Parathyroid adenoma (tissue), 2 donors: ENCODE measurements around the gene ZFP62.

Experiments used
- H2AFZ ChIP-seq: fragments of 300-600 bp; sonication (generic); one replicate; pipeline ENCODE4 v1.7.0; 2017; ENCODE audit warnings: antibody characterized with exemption, mild to moderate bottlenecking
- H3K27ac ChIP-seq: fragments of 300-600 bp; sonication (generic); one replicate; pipeline ENCODE4 v1.7.0; 2017
- H3K27me3 ChIP-seq: fragments of 300-600 bp; sonication (generic); one replicate; pipeline ENCODE4 v1.7.0; 2017; ENCODE audit warnings: low read length; ENCODE audit not compliant: control insufficient read depth, insufficient read depth
- H3K36me3 ChIP-seq: fragments of 300-600 bp; sonication (generic); one replicate; pipeline ENCODE4 v1.7.0; 2017; ENCODE audit warnings: low read length; ENCODE audit not compliant: control insufficient read depth, insufficient read depth
- H3K4me1 ChIP-seq: fragments of 300-600 bp; sonication (generic); one replicate; pipeline ENCODE4 v1.7.0; 2017; ENCODE audit warnings: control low read depth
- H3K4me2 ChIP-seq: fragments of 300-600 bp; sonication (generic); one replicate; pipeline ENCODE4 v1.7.0; 2017; ENCODE audit warnings: low read length
- H3K4me3 ChIP-seq: fragments of 300-600 bp; sonication (generic); one replicate; pipeline ENCODE4 v1.7.0; 2017; ENCODE audit warnings: low read depth, low read length
- H3K79me2 ChIP-seq: fragments of 300-600 bp; sonication (generic); one replicate; pipeline ENCODE4 v1.7.0; 2017; ENCODE audit warnings: control low read depth
- H3K9ac ChIP-seq: fragments of 300-600 bp; sonication (generic); one replicate; pipeline ENCODE4 v1.7.0; 2017; ENCODE audit warnings: mild to moderate bottlenecking
- H3K9me3 ChIP-seq: fragments of 300-600 bp; sonication (generic); one replicate; pipeline ENCODE4 v1.7.0; 2017; ENCODE audit warnings: low read length; ENCODE audit not compliant: control insufficient read depth
- CTCF ChIP-seq: fragments of 300-600 bp; sonication (generic); IDR thresholded peaks from one replicate; pipeline ENCODE4 v1.7.0; 2017; ENCODE audit warnings: antibody characterized with exemption, mild to moderate bottlenecking
- donor health status: primary hyperparathyroidism.

ZFP62 gene

GRCh38 chr5:180810959-180811622, 50.0 kb downstream of the ZFP62 start:
- Histone ChIP-seq H3K27ac (peak overlapping the region; percentile 98), H3K4me2 (peak overlapping the region; percentile 71), H3K27me3 (no peaks in the 10 kb centered on the region), H3K9me3 (no peaks in the 10 kb centered on the region), H3K79me2 (peaks cover 9% of the 10 kb centered on the region), H3K4me1 (peaks cover 22% of the 10 kb centered on the region), H3K9ac (peak overlapping the region; percentile 55), H2AFZ (peak overlapping the region; percentile 97), H3K4me3 (peak overlapping the region; percentile 89), H3K36me3 (no peaks in the 10 kb centered on the region)
- TF ChIP-seq CTCF = peak; percentile 1

DNA sequence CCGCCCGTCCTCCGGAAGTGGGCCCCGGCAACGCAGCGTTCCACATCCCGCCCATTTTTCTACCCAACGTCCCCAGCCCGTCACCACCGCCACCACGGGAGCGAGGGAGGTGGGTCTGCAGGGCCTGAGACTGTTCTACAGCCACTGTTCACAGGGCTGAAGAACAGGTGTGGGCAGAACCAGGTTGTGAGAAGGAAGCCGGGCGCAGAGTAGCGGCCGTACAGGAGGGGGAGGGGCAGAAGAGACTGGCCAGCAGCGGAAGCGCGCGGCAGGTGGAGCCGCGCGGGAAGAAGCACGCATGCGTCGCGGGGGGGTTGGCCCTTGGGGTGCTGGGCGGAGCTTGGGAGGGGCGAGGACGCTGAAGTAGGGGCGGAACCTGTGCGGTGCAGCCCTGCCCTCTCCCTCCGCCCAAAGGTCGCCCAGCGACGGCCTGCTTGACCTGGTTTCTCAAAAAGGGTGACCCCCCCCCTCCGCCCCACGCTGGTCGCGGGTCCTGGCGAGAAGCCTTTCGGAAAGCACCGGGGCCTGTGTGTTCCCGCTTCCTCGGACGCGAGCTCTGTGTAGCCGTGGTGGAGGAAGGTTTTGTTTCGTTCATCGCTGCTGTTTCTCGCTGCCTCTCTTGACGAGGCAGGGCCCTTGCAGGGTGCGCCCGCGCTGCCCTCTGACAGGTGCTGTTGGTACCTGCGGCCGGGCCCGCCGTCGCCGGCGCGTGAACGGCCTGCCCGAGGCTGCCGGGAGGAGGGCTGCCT, 50.7 kb downstream of the ZFP62 start:
- Histone ChIP-seq H2AFZ (peak overlapping the region; percentile 97), H3K79me2 (peaks cover 9% of the 10 kb centered on the region), H3K27ac (peak overlapping the region; percentile 98), H3K4me3 (peak overlapping the region; percentile 89), H3K4me1 (peaks cover 22% of the 10 kb centered on the region), H3K4me2 (peak overlapping the region; percentile 71), H3K9me3 (no peaks in the 10 kb centered on the region), H3K27me3 (no peaks in the 10 kb centered on the region), H3K36me3 (no peaks in the 10 kb centered on the region), H3K9ac (peak overlapping the region; percentile 79)
- no peak for TF ChIP-seq CTCF

DNA sequence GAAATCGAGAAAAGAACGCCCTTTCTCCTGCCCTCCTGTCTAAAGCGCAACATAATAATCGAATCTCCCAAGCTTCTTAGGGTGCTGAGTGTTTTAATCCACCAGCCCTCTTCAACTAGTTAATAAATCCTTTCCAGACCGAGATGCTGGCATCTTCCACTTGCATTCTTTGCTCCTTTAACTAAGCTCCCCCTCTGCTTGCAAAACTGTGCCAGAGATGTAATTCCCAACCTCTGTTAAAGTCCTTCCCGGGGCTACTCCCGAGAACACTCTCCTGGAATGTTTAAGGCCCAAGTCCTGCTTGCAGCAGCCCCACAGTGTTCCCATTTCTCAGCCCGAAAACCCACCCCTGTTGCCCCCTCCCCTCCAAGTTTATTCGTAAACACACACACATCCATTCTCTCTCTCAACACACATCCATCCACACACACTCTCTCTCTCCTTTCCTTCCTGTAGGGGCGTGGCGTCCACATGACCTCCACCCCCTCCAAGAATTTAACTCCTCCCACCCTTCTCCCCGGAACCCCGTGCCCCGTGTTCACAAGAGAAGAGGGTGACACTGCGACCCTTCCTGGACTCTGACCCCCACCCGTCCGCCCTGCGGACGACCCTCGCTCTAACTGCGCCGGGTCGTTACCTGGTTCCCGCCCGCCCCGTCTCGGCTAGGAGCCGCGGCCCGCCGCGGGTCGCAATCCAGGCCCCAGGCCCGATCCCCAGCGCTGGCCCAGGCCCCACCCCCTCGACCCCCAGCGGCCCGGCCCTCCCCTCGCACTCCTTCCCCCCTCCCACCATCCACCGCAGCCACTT, 51.5 kb downstream of the ZFP62 start:
- Histone ChIP-seq H3K4me1 (peaks cover 22% of the 10 kb centered on the region), H3K79me2 (peaks cover 9% of the 10 kb centered on the region), H3K27ac (peak overlapping the region; percentile 98), H3K36me3 (no peaks in the 10 kb centered on the region), H3K27me3 (no peaks in the 10 kb centered on the region), H3K9ac (peak overlapping the region; percentile 79), H3K4me2 (peak overlapping the region; percentile 71), H2AFZ (peak overlapping the region; percentile 97), H3K4me3 (peak overlapping the region; percentile 89), H3K9me3 (no peaks in the 10 kb centered on the region)
- no peak for TF ChIP-seq CTCF

DNA sequence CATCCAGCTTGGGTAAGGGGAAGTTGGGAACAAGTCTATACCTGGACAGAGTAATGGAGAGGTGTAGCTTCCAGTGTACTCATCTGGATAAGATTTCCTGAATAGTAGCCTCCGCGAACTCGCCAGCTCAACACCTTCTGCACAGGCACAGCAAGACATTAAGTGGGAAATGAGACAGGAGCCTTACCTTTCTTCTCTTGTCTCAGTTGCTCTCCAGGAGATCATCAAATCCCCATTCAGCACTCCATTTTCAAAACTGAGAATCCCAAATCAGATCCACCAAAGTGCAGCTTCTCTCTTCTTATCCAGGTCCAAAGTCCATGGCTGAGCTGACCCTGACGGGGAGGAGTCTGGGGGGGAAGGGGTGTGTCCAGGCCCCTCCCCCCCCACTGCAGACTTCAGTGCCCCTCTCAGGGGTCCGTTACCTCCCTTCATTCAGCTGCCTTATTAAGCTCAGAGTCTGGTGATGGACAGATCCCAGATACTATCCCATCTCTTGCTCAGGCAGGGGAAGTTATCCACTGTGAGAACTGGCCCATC, 52.5 kb downstream of the ZFP62 start:
- Histone ChIP-seq H3K27ac (peak overlapping the region; percentile 98), H2AFZ (no peak overlapping the region), H3K4me2 (peak overlapping the region; percentile 71), H3K9ac (no peak overlapping the region), H3K4me1 (peaks cover 22% of the 10 kb centered on the region), H3K27me3 (no peaks in the 10 kb centered on the region), H3K79me2 (peaks cover 9% of the 10 kb centered on the region), H3K9me3 (no peaks in the 10 kb centered on the region), H3K4me3 (peak overlapping the region; percentile 89), H3K36me3 (no peaks in the 10 kb centered on the region)
- TF ChIP-seq CTCF = no peak
